ENCODE results near the gene FOXL2NB.

FOXL2NB gene

DNA sequence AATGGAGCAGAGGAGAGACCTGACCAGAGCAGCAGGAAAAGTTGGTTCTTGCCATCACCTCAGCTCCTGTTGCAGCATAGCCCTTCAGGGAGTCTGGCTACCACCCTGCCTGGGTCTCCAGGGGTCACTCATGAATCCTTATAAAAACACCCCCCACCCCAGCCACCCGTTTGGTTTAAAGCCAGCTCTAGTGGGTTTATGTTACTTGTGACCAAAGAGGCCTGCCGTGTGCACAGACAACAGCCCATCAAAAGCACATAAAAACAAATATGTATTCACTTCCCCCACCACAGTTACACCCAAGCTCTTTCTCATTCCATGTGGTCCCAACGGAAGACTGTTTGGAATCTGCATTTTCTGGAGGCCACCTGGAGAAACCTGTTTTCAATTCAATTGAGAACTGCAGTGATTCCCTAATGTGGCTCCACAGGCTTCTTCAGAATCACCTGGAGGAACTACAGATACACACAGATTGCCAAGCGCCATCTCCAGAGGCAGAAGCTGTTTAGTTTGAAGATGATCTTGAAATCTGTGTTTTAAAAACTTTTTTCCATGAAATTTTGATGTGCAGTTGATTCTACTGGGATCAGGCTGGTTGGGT, 13.8 kb upstream of the FOXL2NB start:
- no peak for DNase-seq

DNA sequence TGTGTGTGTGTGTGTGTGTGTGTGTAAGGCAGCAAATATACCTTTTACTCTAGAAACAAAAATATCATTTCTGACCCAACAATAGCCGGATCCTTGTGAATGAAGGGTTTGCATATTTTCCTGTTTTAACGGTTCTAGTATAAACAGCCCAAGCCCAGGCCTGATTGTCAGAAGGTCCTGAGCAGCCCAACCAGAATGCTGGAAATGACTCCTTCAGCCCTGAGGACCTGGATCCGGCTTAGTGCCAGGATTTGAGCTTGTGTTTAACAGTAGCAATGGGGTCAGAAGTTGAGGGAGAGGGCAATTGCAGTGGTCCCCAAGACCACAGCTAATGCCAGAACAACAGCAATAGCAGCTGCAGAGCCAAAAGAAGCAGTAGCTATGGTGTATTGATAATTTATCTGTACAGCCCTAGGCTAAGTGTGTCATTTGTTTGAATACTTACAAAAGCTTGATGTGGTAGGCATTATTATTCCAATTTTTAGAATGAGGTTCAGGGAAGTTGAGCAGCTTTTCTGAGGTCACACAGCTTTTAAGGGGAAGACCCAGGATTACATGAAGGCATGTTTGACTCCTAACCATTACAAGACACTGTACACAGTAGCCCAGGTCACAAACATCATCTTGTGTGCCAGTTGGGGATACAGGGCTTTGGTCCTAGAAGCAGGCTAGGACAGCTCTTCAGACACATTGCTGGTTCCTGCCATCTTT, 12.9 kb upstream of the FOXL2NB start:
- no peak for DNase-seq

DNA sequence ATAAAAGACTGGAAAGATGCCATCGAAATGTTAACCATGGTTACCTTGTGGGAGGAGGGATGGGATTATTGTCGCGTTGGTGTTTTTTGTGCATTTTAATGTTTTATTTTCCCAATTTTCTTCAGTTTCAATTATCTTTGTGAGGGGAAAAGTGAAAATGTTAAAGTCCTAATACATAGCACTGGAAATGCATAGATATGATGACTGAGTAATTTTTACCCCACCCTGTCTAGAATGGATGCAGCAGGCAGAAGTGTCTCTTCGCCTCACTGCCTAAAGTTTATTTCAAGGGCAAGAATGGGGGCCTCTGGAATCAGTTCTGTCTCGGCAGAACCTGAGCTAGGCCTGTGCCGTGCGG, 11.5 kb upstream of the FOXL2NB start:
- DNase-seq: no peak

DNA sequence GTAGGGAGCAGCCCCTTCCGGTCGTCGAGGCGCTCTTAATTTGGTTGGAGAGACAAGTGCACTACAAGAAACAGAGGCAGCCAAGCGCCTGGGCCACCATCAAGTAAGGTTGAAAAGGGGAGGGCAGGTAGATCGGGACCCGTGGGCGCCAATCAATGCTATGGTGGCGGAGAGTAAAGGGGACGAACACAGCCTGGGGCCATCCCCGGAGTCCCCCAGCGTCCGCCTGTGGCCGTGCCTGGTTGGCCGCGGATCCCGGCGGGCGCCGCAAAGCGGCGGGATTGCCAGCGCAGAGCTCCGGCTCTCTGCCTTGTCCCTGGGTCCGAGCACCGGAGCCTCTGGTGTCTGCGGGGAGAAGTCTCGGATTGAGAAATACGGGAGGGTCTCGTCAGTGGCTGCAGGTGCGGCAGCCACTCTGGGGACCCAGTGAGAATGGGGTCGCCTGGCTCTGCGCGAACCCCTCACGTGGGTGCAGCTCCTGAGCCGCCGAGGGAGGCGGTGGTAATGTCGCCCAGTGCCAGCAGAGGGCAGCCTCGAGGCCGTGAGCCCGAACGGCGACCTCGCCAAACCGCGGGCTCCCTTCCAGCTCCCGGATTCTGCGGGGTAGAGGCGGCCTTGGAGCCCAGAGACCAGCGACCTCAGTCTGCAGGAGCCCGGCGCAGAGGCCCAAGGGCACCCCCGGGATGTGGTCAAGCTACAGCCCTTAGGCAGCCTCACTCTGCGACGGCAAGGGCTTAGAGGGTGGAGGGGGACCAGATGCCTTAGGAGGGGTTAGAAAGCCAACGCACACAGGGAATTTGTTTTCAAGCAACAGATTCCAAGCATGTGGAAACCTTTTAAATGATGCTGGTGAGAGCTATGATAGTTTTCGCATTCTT, 10.9 kb upstream of the FOXL2NB start:
- DNase-seq: peak in 1 of 2 experiments; percentile 11

DNA sequence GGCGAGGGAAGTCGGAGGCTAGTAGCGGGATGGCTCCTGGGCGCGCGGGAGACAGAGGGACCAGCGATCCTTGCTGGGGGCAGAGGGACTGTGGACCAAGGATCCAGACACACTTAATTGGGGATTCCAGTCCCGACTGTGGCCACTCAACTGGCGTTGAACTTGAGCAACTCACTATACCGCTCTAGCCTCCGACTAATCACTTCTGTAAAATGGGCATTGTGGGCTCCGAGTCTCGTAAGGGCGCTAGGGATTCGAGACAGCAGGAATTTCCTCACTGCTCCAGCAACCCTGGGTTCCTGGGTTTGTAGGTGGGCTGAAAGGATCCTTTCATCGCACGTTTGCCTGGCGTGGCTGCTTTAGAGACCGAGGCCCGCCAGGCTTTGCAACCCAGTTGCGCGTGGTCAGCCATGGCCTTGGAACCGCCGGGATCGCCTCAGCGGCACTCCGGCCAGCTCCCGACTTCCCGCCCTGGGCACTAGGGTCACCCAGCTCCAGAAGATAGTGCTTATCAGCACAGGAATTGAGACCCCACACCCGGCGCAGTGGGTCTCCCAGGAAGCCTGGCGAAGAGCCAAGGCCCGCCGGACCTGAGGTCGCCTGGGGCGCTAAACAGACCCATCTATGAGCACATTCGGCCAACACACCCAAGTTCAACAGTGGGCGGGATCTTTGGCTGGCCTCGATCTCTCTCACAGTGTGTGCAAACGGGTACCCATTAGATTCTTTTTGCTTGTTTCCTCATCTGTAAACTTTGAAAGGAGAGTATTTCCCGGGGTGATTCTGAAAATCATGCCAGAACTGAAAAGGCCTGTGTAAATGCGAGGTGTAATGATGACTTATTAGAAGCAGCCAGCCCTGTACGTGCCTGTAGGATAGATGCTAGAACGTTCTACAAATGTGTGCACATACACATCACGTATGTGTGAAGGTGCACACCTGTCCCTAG, 10.0 kb upstream of the FOXL2NB start:
- DNase-seq: no peak

DNA sequence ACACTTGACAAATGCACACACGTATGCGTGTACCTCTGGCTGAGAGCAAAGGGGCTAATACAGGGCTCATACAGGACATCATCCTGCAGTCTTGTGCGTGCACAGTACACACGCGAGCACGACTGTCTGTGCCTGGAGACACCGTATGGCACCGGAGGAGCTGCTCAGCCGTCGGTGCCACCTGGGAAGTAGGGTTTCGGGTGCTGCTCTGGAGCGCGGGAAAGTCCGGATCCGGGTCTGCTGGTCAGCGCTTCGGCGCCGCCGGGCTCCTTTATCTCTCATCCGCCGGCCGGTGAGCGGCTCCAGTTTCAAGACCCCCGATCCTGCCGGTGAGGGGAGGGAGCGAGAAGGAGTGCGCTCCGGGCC, 9.3 kb upstream of the FOXL2NB start:
- no peak for DNase-seq

DNA sequence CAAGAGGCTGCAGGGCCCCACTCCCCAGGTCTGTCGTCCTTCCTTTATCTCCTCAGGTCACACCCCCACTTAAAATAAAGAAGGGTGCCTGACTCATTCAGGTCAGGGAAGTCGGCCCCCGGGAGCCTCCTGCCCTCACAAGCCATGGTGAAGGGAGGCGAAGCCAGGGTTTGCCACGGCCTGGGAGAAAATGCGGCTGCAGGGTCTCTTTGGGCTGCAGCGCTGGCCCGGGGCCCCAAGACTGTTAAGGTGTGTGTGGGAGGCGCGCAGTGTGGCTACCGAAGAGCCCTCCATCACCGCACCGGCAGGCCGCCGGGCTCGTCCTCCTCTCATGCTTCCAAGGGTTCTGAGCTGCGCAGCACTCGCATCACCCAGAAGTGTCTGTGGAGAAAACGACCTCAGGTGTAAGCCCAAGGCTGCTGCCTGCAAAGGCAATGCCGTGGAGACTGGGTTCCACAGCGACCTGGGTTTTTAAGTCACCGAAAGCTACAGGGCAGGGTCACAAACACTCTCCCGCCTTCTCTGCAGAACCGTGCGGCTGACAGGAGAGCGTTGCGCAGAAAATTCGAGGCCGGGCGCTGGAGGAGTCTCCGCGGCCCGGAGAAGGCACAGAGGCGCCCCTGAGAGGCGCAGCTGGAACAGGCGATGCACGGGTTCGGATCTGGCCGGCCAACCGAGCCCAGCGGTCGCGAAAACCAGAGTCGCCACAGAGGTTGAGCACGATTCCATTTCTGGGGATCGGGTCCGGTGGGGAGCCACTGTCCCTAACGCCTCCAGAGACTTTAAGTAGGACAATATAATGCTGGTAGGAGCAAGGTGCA, 8.8 kb upstream of the FOXL2NB start:
- DNase-seq: no peak

DNA sequence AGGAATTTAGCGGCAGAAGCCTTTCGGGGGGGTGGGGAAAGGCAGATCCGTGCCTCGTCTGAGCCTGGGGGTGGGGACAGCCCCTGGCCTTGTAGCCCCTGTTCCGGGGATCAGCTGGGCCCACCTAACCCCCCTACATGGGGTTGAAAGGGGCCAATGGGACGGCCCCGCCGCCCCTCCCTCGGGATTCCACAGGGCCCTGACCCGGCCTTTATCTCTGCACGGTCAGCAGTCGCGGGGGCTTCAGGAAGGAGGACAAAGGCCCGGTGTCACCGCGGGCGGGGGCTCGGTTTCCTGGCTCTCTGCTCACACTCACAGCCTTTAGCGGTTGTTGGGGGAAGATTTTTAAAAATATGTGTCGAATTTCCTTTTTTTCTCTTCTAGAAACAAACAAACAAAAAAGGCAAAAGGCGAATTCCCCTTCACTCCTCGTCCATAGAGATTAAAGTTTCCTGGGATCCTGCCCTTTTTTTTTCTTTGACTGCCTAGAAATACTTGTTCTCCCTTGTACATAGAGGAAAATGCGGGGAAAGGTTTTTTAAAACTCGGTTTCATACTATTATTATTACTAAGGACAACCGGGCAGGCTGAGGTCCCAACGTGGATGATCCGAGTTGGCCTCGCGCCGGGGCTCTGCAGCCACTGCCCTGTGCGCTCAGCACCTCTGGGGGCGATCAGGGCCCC, 8.0 kb upstream of the FOXL2NB start:
- no peak for DNase-seq

DNA sequence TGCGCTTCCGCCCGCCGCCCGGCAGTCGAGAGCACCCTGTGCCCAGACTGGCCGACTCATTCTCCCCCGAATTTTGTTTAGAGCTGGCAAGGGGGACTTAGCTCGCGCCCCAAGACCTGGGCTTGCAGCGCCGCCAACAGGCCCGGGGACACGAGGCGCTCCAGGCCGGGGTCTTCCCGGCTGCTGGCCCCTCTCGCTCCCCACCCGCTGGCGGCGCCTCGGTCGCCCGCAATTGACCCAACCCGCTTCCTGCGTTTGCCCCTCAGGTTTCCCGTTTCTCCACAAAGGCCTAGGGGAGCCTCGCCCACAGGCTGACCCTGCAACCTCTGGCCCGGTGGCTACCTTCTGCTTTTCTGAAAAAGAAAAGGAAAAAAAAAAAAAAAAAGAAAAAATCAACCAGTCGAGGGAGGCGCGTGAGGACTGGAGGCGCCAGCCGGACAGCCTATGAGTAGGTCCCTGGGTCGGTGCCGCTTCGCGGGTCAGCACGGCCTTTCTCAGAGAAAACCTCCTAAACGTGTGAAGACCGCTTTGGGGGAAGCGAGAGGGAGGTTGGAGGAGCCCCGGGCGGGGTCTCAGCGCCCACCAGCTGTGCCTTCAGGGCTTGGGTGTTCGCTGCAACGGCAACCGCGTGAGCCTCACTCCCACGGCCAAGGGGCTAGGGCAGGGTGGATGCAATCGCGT, 7.3 kb upstream of the FOXL2NB start:
- no peak for DNase-seq

DNA sequence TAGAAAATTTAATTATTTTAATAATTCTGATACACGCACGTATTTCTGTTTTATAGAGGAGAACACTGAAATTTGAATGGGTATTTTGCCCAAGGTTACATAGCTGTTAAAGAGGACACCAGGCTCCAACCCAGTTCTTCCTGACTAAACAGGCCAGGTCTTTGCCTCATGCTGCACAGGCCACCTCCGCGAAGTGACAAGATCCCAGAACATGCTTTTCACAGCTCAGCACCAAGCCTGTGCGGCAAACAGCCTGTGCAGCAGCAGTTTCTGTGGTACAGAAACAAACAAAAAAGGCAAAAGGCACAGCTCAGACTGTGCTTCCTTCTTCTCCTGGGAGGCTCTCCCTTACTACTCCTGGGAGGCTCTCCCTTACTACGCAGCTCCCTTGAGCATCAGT, 6.6 kb upstream of the FOXL2NB start:
- DNase-seq: no peak

DNA sequence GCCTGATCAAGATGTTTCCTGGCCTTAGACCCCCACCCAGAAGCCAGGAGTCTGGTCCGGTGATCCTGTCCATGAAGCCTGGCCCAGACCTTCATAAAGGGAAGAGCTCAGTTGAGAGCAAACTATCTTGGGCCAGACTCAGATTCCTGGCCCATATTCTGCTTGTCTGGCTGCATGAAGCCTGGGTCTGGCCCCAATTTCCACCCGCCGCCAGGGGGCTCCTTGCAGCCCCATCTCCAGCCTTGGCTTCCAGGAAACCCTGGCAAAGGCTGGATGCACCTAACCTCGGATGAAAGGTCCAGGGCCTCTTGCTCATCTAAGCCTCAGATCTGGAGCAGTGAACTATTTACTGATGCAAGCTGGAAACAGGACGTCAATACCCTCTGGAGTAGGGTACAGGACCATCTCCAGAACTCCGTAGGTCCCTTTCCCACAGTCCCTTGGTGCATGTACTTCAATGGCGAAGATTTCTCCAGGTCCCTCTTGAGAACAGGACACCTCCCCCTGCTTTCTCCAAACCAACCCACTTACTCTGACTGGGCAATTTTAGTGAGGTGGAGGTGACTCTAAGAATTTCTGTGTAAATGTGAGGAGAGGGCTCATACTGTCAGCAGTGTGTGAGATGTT, 5.6 kb upstream of the FOXL2NB start:
- peak in 1 of 2 experiments; percentile 22 for DNase-seq

DNA sequence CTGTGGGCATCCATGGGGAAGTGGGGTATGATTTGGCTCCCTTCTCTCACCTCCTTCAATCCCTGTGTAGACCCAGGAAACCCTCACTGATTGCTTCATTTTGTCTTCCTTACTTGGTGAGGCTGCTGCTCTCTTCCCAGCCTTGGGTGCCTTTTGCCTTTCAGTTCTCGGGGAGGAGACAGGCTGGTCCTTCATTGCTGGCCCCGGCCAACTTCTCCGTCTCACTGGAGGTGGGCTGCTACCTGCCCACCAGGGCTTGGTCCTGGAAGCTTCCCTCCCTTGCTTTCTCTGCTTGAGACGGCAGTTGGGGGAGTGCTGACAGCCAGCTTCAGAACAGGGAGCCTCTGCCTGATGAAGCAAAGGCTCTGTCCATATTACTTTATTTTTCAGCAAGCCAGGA, 4.7 kb upstream of the FOXL2NB start:
- DNase-seq: no peak

DNA sequence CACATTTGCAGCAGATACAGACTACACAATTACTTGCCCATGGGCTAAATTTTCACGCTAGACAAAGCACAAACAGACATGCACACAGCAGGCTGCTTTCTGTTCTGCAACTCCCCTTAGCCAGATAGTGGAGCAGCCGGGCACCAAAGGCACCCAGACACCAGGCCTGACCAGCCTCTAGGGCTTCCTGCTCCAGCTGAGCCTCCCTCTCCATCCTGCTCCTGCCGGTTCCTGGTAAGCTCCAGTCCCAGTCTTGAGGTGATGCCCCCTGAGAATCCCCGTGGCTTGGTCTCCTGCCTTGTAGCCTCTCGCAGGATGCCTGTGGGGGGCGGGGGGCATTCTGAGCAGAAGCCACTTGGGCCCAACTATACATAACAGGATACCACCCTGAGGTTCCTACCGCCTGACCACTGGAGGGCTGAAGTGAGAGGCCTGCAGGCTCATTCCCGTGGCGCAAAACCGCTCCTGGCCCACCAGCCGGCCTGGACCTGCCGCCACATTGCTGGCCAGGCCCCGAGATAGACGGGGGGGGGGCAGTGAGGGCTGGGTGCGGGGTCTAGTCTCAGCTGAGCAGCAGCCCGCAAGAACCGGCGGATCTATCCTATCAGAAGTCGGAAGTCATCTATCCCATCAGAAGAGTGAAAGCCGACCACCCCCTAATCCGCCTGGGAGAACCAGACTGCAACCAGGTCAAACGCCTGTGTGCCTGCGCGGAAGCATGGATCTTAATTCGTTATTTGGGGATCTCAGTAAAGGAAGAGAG, 4.0 kb upstream of the FOXL2NB start:
- DNase-seq: no peak

DNA sequence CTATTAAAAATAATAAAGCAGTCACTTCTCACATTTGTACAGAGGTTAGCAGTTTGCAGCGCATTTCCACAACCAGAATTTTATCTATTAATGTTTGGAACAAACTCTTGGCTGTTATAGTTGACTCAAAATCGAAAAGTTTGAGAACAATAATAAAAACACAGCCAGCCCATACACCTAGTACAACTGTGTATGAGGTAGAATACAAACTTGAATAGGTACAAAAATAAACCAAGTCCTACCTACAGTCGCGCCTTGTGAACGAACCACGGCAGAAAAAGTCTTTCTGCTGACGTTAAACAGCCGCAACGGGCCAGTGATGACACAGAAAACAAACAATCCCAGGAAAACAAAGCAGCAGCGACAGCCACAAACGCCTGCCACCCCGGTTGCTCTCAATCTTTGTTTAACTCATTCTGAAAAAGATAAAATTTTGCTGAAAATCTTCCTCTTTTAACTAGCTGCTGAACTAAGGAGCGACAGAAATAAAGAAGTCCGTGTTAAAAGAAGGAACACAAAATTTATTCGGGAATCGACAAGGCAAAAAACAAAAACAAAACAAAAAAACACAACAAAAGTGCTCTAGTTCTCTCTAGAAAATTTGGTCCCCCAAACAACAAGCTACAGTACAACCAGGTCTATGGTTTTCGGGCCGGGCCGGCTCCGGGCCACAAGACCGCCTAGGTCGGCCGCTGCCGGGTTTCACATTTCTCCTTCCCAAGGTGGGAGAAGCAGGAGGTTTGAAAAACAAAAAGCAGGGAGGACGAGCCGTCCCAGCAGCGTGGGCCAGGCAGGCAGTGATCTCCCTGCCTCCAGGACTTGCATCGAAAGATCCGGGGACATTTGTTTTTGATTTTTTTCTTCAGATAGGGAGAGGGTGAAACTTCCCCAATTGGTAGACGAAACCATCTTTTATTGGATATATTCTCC, 3.0 kb upstream of the FOXL2NB start:
- no peak for DNase-seq

DNA sequence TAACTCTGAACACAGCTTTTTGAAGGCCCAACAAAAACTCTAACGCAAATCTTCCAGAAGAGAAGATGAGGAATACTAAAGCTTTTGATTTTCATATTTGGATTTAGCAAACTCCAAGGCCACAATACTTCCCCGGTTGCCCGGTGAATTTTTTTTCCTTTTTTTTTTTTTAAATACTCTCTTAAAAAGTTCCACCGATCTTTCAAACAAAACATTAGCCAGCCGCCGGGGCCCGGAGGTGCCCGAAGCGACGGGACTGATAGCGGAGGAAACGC, 2.4 kb upstream of the FOXL2NB start:
- no peak for DNase-seq

DNA sequence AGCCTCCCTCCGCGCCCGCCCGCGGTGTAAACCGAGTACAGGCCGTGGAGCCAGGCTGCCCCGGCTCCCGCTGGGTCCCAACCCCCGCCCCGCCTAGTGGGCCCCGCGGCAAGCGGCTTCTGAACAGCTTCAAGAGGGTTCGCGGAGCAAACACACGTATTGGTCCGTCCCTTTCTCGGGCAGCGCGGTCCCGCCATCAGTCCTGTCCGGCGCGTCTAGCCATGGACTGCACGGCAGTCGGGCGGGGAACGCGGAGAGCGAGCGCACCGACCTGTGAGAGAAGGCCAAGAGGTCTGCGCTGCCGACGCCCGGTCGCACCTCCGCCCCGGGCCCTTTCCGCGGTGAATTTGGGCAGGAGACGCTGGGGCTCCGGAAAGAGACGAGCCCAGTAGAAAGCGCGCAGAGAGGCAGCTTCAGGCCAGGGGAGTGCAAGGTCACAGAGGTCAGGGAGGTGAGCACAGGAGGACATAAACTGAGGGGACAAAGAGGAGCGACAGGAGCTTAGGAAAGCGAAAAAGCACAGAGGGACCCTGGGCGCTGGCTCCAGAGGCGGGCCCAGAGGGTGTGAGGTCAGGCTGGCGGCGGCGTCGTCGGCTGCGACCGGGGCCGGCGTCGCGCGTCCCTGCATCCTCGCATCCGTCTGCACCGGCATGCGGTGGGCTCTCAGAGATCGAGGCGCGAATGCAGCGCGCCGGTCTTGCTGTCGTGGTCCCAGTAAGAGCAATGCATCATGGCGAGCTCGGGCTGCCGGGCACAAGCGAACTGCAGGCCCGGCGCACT, 1.9 kb upstream of the FOXL2NB start:
- no peak for DNase-seq

DNA sequence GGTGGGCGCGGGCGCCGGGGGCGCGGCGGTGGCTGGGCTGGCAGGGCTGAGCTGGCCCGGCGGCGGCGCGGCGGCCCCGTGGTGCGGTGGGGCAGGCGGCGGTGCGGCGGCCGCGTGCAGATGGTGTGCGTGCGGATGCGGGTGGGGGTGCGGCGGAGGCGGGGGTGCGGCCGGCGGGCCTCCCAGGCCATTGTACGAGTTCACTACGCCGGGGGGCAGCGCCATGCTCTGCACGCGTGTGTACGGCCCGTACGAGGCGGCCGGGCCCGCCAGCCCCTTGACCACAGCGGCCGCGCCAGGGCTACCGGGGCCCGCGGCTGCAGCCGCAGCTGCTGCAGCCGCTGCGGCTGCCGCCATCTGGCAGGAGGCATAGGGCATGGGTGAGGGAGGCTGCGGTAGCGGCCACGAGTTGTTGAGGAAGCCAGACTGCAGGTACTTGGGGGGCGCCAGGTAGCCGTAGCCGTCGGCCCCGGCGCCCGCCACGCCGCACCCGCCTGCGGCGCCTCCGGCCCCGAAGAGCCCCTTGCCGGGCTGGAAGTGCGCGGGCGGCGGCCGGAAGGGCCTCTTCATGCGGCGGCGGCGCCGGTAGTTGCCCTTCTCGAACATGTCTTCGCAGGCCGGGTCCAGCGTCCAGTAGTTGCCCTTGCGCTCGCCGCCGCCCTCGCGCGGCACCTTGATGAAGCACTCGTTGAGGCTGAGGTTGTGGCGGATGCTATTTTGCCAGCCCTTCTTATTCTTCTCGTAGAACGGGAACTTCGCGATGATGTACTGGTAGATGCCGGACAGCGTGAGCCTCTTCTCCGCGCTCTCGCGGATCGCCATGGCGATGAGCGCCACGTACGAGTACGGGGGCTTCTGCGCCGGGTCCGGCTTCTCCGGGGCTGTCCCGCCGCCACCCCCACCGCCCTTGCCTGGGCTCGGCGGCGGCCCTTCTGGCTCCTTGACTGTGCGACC, 1.0 kb upstream of the FOXL2NB start:
- no peak for DNase-seq

Data from SW 1271 (cell line).